22Rv1 (cell line): ENCODE measurements around the gene HCFC1.

ENCODE experiments used
- ZFX ChIP-seq: fragments of 450-650 bp; IDR thresholded peaks from 2 replicates; pipeline ENCODE4 v1.6.1; 2017; ENCODE audit warnings: antibody characterized with exemption, borderline replicate concordance
- TF ChIP-seq, protein P1 (sequence below): fragments of 450-650 bp; IDR thresholded peaks from 2 replicates; pipeline ENCODE4 v1.5.1; 2017; ENCODE audit warnings: mild to moderate bottlenecking

DNA sequence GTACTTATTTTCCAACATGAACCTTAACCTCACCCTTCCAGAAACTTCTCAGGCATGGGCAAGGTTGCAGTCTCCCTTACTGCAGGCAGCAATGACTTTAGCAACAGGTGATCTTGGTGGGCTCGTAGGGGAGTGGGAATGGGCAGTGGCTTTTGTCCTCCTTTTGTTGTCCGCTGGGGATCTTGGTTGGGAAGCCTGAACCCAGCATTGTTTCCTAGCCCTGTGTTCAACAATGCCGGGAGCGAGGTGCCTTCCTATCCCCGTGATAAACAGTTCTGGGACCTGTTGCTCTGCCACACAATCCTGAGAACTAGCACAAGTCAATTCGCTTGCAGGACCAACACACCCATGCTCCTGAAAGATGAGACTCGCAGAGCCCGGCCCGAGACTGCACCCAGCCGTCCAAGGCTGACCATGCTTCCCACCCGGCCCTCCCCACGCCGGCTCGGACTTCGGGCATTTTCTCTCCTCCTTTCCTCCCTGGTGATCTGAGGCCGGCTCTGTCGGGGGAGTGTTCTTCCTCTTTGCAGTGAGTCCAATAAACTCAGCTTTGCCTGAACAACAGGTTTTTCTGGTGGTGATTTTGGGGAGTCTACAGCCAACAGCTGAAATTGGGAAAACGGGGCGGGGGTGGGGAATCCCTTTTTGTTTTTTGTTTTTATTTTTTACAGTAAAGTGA, 27.9 kb upstream of the HCFC1 start:
- TF ChIP-seq, protein P1, sequence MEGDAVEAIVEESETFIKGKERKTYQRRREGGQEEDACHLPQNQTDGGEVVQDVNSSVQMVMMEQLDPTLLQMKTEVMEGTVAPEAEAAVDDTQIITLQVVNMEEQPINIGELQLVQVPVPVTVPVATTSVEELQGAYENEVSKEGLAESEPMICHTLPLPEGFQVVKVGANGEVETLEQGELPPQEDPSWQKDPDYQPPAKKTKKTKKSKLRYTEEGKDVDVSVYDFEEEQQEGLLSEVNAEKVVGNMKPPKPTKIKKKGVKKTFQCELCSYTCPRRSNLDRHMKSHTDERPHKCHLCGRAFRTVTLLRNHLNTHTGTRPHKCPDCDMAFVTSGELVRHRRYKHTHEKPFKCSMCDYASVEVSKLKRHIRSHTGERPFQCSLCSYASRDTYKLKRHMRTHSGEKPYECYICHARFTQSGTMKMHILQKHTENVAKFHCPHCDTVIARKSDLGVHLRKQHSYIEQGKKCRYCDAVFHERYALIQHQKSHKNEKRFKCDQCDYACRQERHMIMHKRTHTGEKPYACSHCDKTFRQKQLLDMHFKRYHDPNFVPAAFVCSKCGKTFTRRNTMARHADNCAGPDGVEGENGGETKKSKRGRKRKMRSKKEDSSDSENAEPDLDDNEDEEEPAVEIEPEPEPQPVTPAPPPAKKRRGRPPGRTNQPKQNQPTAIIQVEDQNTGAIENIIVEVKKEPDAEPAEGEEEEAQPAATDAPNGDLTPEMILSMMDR = no peak
- TF ChIP-seq ZFX = no peak
